PC-3 (cell line): Measurements from ENCODE around the gene TBCCD1. TPM values are rescaled to one million over a fixed set of nuclear protein-coding genes. Genes with fewer than 3 reads are reported as not detected.
"Not testable (repeated sequence)": the region's sequence is repeated elsewhere in the genome, so short reads cannot be mapped to it uniquely, and the experiment has no call there.

Experiments
- ATAC-seq: fragments of 200-7000 bp; cut with Tn5 transposase; 2 replicates; pipeline ENCODE4 v1.9.1; 2020; ENCODE audit warnings: mild to moderate bottlenecking, moderate library complexity
- BruUV-seq: library from RNA; stranded (reverse); fragments of 400-500 nt; replicated peaks from 2 replicates; lab custom pipeline; 2021; lab: Mats Ljungman, UMichigan
- CTCF ChIA-PET: fragments of 300-600 bp; sonication (Branson Sonifier 250); formaldehyde crosslinking; loops from one replicate; lab custom pipeline; 2022; ENCODE audit warnings: antibody characterized with exemption; lab: Charles Lee
- POLR2A ChIA-PET: fragments of 300-600 bp; sonication (Branson Sonifier 250); formaldehyde crosslinking; loops from one replicate; lab custom pipeline; 2022; ENCODE audit warnings: antibody characterized with exemption; ENCODE audit not compliant: unreplicated experiment; lab: Charles Lee
- DNase-seq: peaks from one replicate; pipeline ENCODE4 v3.0.0-alpha.2; 2015
- H2AFZ ChIP-seq: fragments of 300-600 bp; sonication (generic); 2 replicates; pipeline ENCODE4 v1.6.0; 2016; ENCODE audit warnings: antibody characterized with exemption, low read length
- H3F3A ChIP-seq: fragments of 300-600 bp; sonication (generic); one replicate; pipeline ENCODE4 v1.6.0; 2017; ENCODE audit warnings: antibody characterized with exemption, low read length, control low read depth, mild to moderate bottlenecking; ENCODE audit not compliant: unreplicated experiment
- H3K27ac ChIP-seq: fragments of 300-600 bp; sonication (generic); 2 replicates; pipeline ENCODE4 v1.5.1; 2016; ENCODE audit warnings: mild to moderate bottlenecking, low read length
- H3K27me3 ChIP-seq: fragments of 300-600 bp; sonication (generic); 2 replicates; pipeline ENCODE4 v1.6.1; 2016; ENCODE audit warnings: low read length, mixed read lengths
- H3K36me3 ChIP-seq: fragments of 300-600 bp; sonication (generic); 2 replicates; pipeline ENCODE4 v1.6.1; 2016; ENCODE audit warnings: low read depth, mixed run types, low read length, mixed read lengths
- H3K4me1 ChIP-seq: fragments of 300-600 bp; sonication (generic); 2 replicates; pipeline ENCODE4 v1.5.1; 2016; ENCODE audit warnings: low read length; ENCODE audit not compliant: insufficient read depth
- H3K4me2 ChIP-seq: fragments of 300-600 bp; sonication (generic); 2 replicates; pipeline ENCODE4 v1.6.0; 2016; ENCODE audit warnings: low read length
- H3K4me3 ChIP-seq: fragments of 300-600 bp; sonication (generic); 2 replicates; pipeline ENCODE4 v1.5.1; 2016; ENCODE audit warnings: mild to moderate bottlenecking, low read length, mixed read lengths
- H3K79me2 ChIP-seq: fragments of 300-600 bp; sonication (generic); 2 replicates; pipeline ENCODE4 v1.6.1; 2017; ENCODE audit warnings: low read length, mixed read lengths
- H3K9ac ChIP-seq: fragments of 300-600 bp; sonication (generic); 2 replicates; pipeline ENCODE4 v1.6.0; 2016; ENCODE audit warnings: mild to moderate bottlenecking, low read length
- H3K9me2 ChIP-seq: fragments of 300-600 bp; sonication (generic); replicated peaks from 2 replicates; pipeline ENCODE4 v1.6.1; 2016; ENCODE audit warnings: mixed run types, low read length, mixed read lengths
- H3K9me3 ChIP-seq: fragments of 300-600 bp; sonication (generic); 2 replicates; pipeline ENCODE4 v1.6.1; 2016; ENCODE audit warnings: low read length, mixed read lengths
- H4K20me1 ChIP-seq: fragments of 300-600 bp; sonication (generic); 2 replicates; pipeline ENCODE4 v1.6.1; 2016; ENCODE audit warnings: low read length, mixed read lengths
- EZH2 ChIP-seq: fragments of 300-600 bp; sonication (generic); IDR thresholded peaks from one replicate; pipeline ENCODE4 v1.6.1; 2017; ENCODE audit warnings: antibody characterized with exemption, mild to moderate bottlenecking, low read length; ENCODE audit not compliant: unreplicated experiment
- EZH2phosphoT487 ChIP-seq: fragments of 300-600 bp; sonication (generic); IDR thresholded peaks from 2 replicates; pipeline ENCODE4 v1.6.1; 2018; ENCODE audit warnings: mild to moderate bottlenecking, antibody characterized with exemption, low read length, borderline replicate concordance
- intact Hi-C: fragments of 100-400 bp; cut with micrococcal nuclease; formaldehyde crosslinking; loops from 2 replicates; pipeline ENCODE4 v1.9.0; 2023
- total RNA-seq: library from RNA; depleted of rRNA; stranded (reverse); fragments of >200 nt; gene quantifications from 2 replicates; pipeline ENCODE4 v1.2.3, GENCODE V29; 2014
- TF ChIP-seq, protein P1 (sequence below): fragments of 300-600 bp; sonication (generic); conservative IDR thresholded peaks from 2 replicates; pipeline ENCODE4 v1.5.1; 2017; ENCODE audit warnings: antibody characterized with exemption, low read depth, mild to moderate bottlenecking, low read length

The TBCCD1 gene
- total RNA-seq, 1 experiment from 2014 or later, result 17.0 TPM

DNA sequence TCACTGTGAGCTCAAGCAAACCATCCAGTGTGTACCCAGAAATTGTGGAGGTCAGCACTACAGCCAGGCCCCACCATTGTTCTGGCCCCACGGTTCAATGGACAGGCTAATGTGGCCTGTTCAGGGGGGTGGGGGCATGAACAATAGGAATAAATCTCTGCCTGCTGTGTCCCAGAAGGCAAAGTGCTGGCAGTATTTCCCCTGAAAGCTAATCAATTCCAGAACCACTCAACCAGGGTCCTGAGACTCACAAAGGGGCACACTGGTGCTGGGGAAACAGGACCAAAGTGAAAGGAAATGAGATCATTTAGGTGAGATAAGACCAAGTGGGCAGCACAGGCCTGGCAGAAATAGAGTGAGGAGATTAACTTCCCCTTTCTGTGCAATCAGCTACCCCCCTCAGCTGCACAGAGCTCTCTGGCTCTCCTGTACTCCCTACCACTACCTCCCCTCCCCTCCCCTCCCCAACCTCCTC lies 34.5 kb downstream of the TBCCD1 start:
- no peak overlapping the region for H3K27ac ChIP-seq
- DNase-seq (no peak), ATAC-seq (no peak)
- ChIA-PET POLR2A (no interaction called here), CTCF (no interaction called here)
- H3K36me3 ChIP-seq, result no peaks in the 10 kb centered on the region
- no peaks in the 10 kb centered on the region for H3K4me1 ChIP-seq
- no peaks in the 10 kb centered on the region for H3F3A ChIP-seq
- no peak overlapping the region for H3K4me3 ChIP-seq
- H3K27me3 ChIP-seq, result no peaks in the 10 kb centered on the region
- H3K9me3 ChIP-seq, result no peaks in the 10 kb centered on the region
- no peak overlapping the region for H2AFZ ChIP-seq
- TF ChIP-seq, protein P1, sequence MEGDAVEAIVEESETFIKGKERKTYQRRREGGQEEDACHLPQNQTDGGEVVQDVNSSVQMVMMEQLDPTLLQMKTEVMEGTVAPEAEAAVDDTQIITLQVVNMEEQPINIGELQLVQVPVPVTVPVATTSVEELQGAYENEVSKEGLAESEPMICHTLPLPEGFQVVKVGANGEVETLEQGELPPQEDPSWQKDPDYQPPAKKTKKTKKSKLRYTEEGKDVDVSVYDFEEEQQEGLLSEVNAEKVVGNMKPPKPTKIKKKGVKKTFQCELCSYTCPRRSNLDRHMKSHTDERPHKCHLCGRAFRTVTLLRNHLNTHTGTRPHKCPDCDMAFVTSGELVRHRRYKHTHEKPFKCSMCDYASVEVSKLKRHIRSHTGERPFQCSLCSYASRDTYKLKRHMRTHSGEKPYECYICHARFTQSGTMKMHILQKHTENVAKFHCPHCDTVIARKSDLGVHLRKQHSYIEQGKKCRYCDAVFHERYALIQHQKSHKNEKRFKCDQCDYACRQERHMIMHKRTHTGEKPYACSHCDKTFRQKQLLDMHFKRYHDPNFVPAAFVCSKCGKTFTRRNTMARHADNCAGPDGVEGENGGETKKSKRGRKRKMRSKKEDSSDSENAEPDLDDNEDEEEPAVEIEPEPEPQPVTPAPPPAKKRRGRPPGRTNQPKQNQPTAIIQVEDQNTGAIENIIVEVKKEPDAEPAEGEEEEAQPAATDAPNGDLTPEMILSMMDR, result no peak
- TF ChIP-seq EZH2phosphoT487 (no peak), EZH2 (no peak)
- intact Hi-C loops, result no loop called here
- H3K9ac ChIP-seq, result no peak overlapping the region
- no peaks in the 10 kb centered on the region for H3K79me2 ChIP-seq
- H4K20me1 ChIP-seq, result no peaks in the 10 kb centered on the region
- H3K4me2 ChIP-seq, result no peak overlapping the region
- no TSS peak for BruUV-seq
- H3K9me2 ChIP-seq, result no peaks in the 10 kb centered on the region

DNA sequence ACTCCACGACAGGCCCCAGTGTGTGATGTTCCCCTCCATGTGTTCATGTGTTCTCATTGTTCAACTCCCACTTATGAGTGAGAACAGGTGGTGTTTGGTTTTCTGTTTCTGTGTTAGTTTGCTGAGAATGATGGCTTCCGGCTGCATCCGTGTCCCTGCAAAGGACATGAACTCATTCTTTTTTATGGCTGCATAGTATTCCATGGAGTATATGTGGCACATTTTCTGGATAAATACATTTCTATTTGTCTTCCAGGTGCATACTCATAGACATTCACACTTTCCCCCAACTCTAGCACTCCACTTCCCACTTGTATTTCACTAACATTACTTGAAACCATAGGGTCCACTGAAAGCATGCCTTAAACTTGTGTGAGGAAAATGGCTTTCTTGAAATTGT lies 35.4 kb downstream of the TBCCD1 start:
- H3F3A ChIP-seq, H3K9me2 ChIP-seq, DNase-seq, ATAC-seq, BruUV-seq, intact Hi-C loops, H3K4me3 ChIP-seq, H3K4me1 ChIP-seq, H3K9ac ChIP-seq, H3K79me2 ChIP-seq, H4K20me1 ChIP-seq, H3K9me3 ChIP-seq, H3K27ac ChIP-seq, H3K4me2 ChIP-seq, H3K36me3 ChIP-seq, H3K27me3 ChIP-seq, CTCF ChIA-PET, H2AFZ ChIP-seq, POLR2A ChIA-PET: not testable (repeated sequence)

GRCh38 chr3:186530415-186530814 lies 36.7 kb downstream of the TBCCD1 start:
- TF ChIP-seq, protein P1, result no peak
- TF ChIP-seq EZH2phosphoT487 (no peak), EZH2 (no peak)
- Histone ChIP-seq H3K36me3 (no peaks in the 10 kb centered on the region), H4K20me1 (no peaks in the 10 kb centered on the region), H3K9me2 (no peaks in the 10 kb centered on the region), H3F3A (no peaks in the 10 kb centered on the region), H3K9ac (no peak overlapping the region), H2AFZ (no peak overlapping the region), H3K27ac (no peak overlapping the region), H3K4me3 (no peak overlapping the region), H3K27me3 (no peaks in the 10 kb centered on the region; the same call in 1 of the 2 replicates), H3K4me2 (no peak overlapping the region), H3K9me3 (no peaks in the 10 kb centered on the region), H3K4me1 (no peaks in the 10 kb centered on the region), H3K79me2 (no peaks in the 10 kb centered on the region)
- ChIA-PET POLR2A (no interaction called here), CTCF (no interaction called here)
- no peak for DNase-seq
- ATAC-seq, result no peak
- no TSS peak for BruUV-seq
- intact Hi-C loops, result no loop called here
